Measurements from ENCODE around the gene ALK.

- TF ChIP-seq CTCF (IDR thresholded peaks at IDR 0.05) (no peak), POLR2A (IDR thresholded peaks at IDR 0.05) (no peak)
Observed at GRCh38 chr2:29951576-29951975, 30.2 kb upstream of the ALK start.
